DMS79 treated with DMSO at 0.1 percent for 48 hours (cell line): ENCODE measurements around the gene PCDHGA1.
A peak's percentile ranks its signal among the peaks of the same experiment; 100 is the strongest.

Experiments used
- DNase-seq: peaks from one replicate; lab custom pipeline; 2025; lab: John Stamatoyannopoulos, UW

The PCDHGA1 gene

GRCh38 chr5:141529873-141530272 lies 199.6 kb downstream of the PCDHGA1 start:
- no peak for DNase-seq

GRCh38 chr5:141532726-141533125 lies 202.4 kb downstream of the PCDHGA1 start:
- no peak for DNase-seq

- no peak for DNase-seq
Measured at GRCh38 chr5:141533897-141534296, 203.6 kb downstream of the PCDHGA1 start.

- no peak for DNase-seq
Measured at GRCh38 chr5:141534492-141535213, 204.3 kb downstream of the PCDHGA1 start.

- no peak for DNase-seq
Measured at GRCh38 chr5:141543053-141543452, 212.7 kb downstream of the PCDHGA1 start.

- no peak for DNase-seq
Measured at GRCh38 chr5:141547488-141547887, 217.2 kb downstream of the PCDHGA1 start.

- no peak for DNase-seq
Measured at GRCh38 chr5:141547921-141548320, 217.6 kb downstream of the PCDHGA1 start.

- peak; percentile 16 for DNase-seq
Measured at GRCh38 chr5:141557681-141558136, 227.4 kb downstream of the PCDHGA1 start.

GRCh38 chr5:141558150-141558549 lies 227.8 kb downstream of the PCDHGA1 start:
- no peak for DNase-seq

GRCh38 chr5:141559461-141559860 lies 229.1 kb downstream of the PCDHGA1 start:
- DNase-seq, result peak; percentile 16

GRCh38 chr5:141560151-141560550 lies 229.8 kb downstream of the PCDHGA1 start:
- DNase-seq, result peak; percentile 78

GRCh38 chr5:141560725-141561483 lies 230.6 kb downstream of the PCDHGA1 start:
- peak; percentile 77 for DNase-seq
